ENCODE results near the gene KLHL10.

DNA sequence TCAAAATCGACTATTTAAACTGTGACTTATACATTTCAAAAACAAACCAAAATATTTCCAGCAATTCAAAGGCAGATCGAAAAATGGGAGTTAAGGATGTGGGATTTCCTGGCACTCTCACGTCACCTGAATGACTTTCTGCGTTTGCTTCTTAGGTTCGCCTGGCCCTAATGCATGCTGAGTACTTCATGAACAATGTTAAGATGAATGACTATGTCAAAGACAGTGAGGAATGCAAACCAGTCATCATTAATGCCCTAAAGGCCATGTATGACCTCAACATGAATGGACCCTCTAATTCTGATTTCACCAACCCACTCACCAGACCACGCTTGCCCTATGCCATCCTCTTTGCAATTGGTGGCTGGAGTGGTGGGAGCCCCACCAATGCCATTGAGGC, 7.3 kb downstream of the KLHL10 start:
- TF ChIP-seq, protein P1, sequence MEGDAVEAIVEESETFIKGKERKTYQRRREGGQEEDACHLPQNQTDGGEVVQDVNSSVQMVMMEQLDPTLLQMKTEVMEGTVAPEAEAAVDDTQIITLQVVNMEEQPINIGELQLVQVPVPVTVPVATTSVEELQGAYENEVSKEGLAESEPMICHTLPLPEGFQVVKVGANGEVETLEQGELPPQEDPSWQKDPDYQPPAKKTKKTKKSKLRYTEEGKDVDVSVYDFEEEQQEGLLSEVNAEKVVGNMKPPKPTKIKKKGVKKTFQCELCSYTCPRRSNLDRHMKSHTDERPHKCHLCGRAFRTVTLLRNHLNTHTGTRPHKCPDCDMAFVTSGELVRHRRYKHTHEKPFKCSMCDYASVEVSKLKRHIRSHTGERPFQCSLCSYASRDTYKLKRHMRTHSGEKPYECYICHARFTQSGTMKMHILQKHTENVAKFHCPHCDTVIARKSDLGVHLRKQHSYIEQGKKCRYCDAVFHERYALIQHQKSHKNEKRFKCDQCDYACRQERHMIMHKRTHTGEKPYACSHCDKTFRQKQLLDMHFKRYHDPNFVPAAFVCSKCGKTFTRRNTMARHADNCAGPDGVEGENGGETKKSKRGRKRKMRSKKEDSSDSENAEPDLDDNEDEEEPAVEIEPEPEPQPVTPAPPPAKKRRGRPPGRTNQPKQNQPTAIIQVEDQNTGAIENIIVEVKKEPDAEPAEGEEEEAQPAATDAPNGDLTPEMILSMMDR (IDR thresholded peaks at IDR 0.05), result no peak
- no peak for TF ChIP-seq EP300 (IDR thresholded peaks at IDR 0.05)
- no peak for TF ChIP-seq POLR2A (IDR thresholded peaks at IDR 0.05)

All from ovary (tissue), 3 donors.